ENCODE results near the gene ENTR1.

Gene ENTR1

DNA sequence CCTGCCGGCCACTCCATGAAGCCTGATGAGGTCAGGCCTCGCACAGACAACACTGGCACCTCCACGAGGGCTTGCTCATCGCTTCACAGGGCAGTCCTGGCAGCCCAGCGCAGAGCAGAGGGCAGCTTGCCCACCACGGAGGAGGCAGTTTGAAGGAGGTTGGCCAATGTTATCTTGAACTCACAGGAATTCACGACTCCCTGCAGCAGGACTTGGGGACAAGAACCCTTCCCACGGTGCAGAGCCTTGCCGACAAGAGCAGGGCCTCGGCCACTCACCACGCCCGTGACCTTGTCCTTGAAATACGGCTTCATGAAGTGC, 15.4 kb downstream of the ENTR1 start:
- DNase-seq = no peak

DNA sequence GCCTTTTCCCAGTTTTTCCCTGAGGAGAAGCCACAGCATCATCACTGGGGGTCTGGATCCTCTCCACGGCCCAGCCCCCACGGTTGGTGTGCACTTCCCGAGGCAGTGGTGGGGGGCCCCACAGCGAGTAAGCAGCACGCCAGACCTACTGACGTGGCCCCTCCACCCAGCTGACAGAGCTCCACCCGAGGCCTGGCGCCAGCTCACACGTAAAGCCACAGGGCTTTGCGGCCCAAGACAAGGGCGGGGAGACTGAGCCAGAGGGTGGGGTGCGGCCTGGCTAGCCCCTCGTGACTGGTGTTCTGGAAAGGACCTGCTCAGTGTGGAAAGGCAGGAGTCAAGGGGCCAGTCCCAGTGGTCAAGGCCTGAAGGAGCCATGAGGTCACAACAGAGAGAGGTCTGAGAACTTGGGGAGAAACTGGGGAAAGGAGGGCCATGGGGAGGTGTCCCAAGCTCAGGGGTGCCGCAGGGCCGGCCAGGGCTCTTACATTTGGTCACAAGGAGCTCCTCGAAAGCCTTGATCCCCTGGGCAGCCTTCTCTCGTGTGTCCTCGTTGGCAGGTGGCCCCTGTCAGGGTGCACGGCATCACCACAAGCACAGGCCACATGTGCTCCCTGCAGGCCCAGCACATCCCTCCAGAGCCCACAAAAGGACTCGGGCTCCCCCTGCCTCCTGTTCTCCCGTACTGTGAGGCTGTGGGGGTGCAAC, 15.9 kb downstream of the ENTR1 start:
- no peak for DNase-seq

DNA sequence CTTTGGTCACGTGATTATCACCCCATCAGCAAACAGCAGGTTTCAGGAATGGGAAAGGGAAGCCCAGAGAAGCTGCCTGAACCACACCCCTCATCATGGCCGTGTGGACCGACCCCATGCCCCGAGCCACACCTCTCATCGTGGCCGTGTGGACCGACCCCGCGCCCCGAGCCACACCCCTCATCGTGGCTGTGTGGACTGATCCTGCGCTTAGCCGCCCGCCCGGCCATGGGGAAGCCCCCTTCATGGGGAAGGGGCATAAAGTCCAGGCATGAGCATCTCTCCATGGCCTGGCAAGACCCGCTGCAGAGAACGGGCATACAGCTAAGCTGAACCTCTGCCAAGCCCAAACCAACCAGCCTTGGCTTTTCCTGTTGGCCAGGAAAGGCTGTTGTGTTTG, 16.9 kb downstream of the ENTR1 start:
- DNase-seq = no peak

DNA sequence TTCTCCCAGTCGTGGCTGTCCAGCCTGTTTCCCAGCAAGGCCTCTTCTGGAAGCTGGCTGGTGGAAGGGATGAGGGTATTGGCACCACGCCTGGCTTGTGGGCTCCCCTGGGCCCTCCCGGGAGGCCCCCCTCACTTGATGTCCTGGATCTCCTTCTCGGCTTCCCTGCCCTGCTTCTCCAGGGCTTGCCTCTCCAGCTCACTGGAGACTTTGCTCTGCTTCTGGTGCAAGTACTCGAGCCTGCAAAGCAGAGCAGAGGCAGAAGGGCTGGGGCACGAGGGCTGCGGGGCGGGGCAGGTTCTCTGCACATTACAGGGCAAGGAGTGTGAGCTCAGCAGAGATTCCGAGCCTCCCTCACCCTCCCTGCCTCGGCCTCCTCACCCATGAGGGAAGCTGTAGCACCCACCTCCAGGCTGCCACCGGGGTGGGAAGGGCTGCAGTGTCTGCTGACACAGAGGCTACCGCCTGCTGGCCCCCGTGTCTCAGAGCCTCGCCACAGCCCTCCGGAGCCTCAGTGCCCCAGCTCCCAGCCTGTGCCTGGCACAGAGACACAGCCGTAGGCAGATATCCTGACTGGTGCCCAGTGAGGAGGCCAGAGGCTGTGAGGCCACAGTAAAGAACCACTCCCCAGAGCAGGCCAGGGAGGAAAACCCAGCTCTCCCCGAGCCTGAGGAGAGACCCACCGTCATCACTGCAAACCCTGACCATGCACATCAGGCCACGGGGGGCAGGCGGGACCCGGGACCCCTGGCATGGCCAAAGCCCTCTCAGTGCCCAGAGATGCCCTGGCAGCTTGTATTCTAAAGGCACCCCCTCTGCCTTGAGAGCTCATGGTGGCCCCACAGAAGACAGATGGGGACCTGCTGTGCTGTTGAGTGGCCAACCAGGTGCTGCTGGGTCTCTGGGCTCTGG, 17.6 kb downstream of the ENTR1 start:
- DNase-seq = no peak

DNA sequence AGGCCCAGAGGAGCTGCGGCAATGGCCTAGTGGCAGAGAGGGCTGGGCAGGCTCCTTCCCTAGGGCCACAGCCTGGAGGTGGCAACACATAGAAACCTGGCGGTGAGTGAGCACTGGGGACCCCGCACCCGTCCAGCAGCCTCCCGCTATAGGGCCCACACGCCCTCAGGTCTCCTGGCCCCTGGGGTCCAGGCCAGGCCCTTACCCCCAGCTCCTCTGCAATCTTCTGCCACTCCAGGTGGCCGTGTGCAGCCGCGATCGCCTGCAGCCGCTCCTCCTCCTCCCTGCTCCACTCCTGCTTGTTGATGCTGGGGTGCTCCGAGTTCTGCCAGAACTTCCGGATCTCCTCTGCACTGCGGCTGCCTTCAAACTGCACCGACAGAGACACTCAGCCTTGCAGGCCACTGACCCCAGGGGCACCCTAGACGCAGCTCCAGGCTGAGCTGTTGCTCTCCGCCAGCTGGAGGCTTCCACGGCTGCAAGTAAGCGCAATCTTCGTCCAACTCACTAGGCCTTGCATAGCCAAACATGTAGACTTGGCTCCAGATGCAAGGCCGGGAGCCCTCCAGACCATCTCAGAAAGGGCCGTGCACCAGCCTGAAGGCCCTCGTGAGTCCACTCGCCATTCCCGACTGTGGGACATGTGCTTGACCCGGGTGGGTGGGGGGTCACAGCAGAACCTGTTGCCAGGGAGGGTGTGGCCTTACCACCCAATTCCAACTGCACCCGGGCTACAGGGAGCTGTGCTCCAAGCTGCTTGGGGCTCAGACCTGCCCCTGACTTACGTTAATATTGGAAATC, 18.5 kb downstream of the ENTR1 start:
- no peak for DNase-seq

DNA sequence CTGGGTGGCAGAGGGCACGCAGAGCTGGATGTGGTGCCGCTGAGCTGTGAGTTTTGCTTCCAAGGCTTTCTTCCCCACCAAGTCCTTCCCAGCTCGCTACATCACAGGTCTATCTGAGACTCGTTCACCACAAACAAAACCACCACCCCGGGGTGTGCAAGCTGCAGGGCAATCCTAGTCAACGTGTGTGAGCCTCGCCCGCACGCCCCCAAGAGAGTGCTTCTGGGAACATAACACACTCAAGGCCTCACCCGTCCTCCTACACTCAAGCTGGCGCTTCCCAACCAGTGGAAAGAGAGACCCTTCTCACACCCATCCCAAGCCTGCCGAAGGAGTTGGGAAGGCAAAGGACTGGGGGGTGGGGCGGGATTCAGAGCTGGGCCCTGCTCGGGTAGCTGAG, 21.0 kb downstream of the ENTR1 start:
- DNase-seq = no peak

DNA sequence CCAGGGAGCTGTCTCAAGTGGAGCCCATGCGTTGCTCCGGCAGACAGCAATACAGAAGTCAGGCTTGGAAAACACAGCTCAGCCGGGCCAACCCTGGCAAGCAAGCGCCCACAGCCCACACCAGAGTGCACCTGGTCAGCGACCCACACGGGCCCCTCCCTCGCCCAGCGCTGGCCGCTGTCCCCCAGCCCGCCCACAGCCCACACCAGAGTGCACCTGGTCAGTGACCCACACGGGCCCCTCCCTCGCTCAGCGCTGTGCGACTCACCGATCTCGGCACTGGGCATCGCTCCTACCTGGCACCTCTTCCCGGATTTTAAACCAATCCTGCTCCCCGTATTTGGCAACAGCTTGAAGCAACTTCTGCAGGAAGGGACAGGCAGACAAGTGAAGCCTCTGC, 23.2 kb downstream of the ENTR1 start:
- DNase-seq = no peak

DNA sequence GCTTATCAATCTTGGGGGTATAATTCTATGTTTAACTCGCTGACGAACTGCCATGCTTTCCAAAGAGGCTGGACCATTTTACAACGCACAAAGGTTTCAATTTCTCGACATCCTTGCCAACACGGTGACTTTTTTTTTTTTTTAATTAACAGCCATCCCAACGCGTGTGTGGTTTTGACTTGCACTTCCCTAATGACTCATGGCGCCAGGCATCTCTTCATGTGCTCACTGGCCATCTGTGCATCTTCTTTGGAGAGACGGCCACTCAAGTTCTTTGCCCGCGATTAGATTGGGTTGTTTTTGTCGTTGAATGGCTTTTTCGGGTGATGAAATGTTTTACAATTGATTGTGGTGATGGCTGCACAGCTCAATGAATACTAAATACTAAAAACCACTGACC, 24.4 kb downstream of the ENTR1 start:
- DNase-seq = no peak

DNA sequence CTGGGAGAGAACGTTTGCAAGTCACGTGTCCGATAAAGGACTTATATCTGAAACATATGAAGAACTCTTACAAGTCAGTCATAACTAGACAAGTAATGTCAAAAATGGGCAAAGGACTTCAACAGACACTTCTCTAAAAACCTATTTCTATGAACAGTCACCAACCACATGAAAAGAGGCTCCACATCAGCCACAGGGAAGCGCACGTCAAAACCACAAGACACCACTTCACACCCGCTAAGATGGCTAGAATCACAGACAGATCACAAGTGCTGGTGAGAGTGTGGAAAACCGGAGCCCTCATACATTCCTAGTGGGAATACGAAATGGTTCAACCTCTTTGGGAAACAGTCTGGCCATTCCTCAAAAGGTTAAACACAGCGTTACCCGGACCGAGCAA, 25.4 kb downstream of the ENTR1 start:
- DNase-seq = no peak

DNA sequence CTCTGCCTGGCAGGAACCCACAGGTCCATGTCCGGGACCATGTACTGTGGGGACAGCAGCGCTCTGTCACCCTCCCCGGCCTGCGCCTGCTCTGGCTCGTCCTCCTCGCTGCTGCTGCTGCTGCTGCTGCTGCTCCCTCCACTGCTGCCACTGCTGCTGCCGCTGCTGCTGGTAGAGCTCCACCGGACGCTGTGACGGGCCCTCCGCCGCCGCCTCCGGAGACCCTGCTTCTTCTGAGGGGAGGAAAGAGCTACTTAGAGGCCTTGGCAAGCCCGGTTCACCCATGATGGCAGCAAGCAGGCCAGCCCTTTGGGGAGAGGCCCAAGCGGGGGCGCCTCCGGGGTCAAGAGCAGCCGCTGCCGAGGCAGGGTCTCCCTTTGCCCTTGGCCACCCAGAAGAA, 27.0 kb downstream of the ENTR1 start:
- no peak for DNase-seq

DNA sequence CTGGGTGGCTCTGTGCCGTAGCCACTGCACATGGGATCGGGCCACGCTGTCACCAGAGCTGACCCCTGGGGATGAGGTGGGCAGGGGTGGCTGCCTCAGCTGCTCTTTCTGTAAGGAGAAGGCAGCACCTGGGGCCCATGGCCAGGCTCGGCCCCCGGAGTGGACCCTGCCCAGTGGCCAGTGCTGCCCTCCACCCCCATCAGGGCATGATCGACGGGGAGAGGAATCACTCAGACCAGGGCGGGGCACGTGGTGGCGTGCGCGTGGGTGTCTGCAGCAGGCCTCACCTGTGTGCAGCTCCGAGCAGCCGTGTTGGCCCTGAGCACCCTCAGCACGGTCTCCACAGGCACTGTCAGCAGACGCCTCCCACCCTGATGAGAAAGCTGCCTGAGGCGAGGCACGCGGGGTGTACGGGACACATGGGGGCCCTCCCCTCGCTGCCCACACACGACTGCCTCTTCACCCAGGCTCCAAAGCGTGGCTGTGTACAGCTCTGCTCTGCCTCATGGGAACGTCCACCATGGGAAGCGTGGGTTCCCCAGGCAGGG, 28.4 kb downstream of the ENTR1 start:
- DNase-seq = no peak

DNA sequence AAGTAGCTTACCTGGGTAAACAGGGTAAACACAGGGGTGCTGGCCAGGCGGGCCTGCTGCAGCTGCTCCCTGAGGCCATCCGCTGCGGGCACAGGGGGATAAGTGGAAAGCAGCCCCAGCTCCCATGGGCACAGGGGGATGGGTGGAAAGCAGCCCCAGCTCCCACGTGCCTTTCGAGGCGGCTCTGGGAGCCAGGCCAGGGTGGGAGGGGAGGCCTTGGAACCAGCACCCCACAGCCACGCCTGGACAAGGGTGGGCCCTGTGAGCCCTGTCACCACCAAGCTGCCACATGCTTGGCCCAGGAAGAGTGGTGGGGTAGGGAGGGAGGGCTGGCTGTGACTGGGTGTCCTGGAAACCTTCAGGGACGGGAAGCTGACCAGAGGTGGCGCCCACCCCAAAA, 29.1 kb downstream of the ENTR1 start:
- DNase-seq = no peak

DNA sequence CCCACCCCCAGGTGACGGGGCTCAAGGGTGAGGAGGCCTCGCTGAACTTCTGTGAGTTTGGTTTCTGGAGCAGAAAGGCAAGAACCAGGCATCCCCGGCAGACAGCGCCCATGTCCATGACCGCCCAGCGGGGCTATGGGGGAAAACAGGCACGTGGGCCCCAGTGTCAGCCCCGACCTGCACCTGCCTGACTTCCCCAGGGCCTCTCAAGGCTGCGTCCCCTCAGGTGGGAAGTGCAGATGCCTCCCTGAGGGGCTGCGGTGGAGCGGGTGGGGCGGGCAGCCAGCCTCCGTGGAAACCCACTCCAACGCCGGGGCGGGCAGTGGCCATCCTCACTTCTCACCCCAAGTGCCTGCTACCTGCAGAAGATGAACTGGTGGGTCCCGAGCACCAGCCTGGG, 30.0 kb downstream of the ENTR1 start:
- no peak for DNase-seq

DNA sequence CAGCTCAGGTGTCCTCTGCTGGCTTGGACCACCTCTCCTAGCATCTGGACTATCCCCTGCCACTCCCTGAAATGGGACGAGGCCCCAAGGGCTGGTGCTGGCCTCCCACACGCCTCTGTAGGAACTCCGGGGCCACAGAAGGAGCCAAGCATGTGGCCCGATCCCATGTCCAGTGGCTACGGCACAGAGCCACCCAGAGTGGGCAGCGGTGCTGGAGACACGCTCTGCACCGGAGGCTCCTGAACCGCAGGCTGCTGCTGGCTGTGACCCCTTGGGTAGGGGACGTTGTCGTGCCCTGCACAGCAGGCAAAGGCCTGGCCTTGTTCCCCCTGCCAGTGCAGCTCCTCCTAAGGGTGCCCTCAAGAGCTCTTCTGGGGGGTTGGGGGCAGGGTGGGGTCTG, 30.5 kb downstream of the ENTR1 start:
- no peak for DNase-seq

DNA sequence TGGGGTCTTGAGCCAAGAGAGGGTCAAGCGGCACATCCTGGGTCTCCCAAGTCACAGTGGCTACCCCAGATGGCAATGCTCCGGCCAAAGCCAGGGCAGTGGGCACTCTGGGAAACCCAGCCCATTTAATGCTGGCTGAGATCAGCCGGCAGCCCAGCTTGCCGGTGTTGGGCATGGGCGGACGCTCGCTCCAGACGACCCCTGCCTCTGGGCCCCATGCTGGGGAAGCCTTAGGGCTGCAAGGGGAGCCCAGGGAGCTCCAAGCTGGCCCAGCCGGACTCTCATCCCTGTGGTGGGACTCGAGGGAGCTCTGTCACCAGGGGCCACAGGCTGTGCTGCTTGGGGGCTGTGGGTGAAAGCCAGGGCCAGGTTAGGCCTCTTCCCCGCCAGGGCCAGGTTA, 31.0 kb downstream of the ENTR1 start:
- no peak for DNase-seq

DNA sequence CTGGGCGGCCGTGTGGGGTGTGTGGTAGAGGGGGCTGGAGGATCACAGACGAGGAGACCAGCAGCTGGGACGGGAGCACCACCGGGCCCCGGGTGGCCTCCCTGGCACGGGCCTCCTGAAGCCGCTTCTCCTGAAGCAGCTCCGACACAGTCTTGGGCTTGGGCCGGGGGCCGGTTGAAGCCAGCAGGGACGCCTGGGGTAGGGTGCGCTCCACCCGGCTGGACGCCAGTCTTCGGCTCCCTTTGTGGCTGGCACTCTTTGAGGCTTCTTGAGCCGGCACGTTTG, 31.5 kb downstream of the ENTR1 start:
- no peak for DNase-seq

DNA sequence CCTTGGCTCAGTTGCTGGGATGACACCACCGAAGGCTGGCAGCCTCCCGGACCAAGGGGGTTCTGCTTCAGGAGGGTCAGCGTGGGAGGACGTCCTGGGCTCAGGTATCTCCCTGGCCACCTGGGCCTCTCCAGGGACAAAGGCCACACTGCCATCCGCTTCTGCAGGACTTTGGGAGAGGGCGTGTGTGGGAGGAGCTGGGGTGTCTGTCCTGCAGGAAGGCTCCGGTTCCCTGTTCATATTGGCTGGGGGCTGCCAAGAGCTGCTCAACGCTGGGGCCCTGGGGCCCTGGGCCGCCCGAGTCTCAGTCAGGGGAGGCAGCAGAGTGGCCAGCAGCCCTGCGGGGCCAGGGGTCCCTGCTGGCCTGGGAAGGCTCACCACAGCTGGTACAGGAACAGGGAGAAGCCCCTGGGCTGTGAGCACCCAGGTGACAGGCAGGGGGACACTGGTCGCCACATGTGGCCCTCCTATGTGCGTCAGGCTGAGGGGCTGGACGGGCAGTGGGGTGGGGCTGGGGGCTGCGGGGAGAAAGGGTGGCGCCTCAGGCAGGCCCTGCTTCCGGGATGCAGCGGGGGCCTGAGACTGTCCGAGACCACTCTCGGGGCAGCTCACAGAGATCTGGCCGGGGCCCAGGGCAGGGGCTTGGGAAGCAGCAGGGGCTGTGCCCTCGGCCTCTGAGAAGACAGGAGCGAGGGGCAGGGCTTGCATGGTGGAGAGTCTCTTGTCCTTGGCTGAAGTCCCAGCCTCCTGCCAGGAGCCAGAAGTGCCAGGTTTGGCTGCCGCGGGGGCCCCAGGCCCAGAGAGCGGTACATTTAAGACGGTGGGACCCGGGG, 32.0 kb downstream of the ENTR1 start:
- DNase-seq = no peak

DNA sequence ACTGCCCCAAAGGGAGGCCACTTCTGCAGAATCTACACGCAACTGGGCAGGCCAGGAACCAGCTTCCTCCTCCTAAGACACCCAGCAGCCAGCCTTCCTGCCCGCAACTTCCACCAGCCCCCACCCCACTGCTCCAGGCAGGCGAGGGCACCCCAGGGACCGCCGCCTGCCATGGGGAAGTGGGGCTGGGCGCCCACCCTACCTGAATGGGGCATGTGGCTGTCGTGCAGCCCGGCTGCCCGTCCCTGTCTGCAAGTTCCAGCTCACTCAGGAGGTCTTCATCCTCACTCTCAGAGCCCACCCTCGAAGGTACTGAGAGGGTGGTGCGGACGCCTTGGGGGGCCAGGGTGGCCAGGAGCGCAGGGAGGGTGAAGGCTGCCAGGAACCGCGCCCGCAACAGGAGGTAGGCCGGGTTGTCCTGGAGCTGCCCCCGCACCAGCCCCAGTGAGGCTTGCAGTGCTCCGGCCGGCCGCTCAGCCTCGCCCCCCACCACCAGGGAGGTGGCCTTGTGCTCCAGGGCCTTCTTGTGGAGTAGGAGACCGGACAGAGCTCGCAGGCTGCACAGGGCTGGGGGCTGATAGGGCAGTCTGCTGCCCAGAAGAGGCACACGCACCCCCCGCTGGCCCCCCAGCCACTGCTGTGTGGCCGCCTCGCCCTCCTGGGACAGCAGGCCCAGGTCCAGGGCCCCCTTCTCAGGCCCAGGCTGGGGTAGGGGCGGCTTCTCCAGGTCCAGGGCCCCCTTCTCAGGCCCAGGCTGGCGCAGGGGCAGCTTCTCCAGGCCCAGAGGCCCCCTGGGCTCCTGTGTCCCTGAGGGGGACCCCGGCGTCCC, 32.9 kb downstream of the ENTR1 start:
- DNase-seq = no peak

DNA sequence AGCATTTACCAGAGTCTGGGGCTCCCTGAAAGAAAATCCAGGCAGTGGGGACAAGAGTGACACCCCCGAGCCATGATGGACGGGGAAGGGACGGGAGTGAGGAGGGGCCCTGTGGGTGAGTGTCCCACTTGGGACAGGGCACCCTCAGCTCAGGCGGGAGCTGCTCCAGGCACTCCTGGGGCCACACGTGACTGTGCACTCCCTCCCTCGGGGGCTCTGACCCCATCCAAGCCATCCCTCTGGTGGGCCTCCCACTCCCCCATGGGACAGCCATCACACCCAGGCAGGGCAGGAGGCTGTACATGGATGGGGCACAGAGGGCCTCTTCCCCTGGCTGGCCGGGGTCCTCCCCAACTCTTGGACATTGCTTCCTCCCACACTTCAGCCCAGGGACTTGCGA, 34.0 kb downstream of the ENTR1 start:
- no peak for DNase-seq

DNA sequence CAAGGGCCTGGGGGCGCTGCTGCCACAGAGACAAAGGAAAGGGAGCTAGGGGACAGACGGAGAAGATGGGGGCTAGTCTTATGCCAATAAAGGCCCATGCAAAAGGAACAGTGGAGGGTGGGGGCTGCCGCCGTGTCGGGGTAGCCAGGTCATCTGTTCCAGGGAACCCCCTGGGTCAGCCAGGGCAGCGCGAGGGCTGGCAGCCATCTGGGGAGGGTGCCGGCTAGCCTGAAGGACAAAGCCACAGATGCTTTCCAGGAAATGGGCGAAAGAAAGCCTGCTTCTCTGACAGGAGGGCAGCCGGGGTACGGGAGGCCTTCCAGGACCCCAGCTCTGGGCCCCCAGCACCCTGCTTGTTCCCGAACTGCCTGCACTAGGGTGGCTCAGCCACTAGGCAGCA, 35.3 kb downstream of the ENTR1 start:
- DNase-seq = no peak

DNA sequence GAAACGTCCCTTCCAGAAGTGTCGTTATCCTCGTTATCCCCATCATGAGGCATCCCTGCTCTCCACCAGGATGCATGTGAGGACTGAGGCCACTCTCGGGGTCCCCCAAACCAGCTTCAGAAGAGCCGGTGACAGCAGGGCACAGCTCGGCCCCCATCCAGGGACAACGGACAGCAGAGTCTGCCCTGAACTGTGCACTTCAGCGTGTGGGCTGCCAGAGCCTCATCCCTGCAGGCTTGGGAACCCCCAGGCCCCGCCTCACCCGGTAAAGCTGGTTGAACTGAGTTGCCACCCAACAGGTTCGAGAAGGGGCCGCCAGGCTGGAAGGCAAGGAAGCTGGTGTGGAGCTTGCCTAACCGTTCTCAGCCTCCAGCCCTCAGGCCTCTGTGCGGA, 36.2 kb downstream of the ENTR1 start:
- DNase-seq = no peak
